H9 (cell line): ENCODE measurements around the gene ASPM. TPM values are rescaled to one million over a fixed set of nuclear protein-coding genes. Genes with fewer than 3 reads are reported as not detected.

ENCODE experiments used
- DNase-seq: peaks from one replicate; pipeline ENCODE4 v3.0.0-alpha.2; 2017
- H2AFZ ChIP-seq: one replicate; pipeline ENCODE4 v1.6.1; 2013; ENCODE audit warnings: mild to moderate bottlenecking, low read length, control low read depth, moderate library complexity
- H2AK5ac ChIP-seq: 2 replicates; pipeline ENCODE4 v1.6.1; 2013; ENCODE audit warnings: low read length, control low read depth, mixed read lengths; ENCODE audit not compliant: insufficient read length
- H2BK120ac ChIP-seq: one replicate; pipeline ENCODE4 v1.6.1; 2013; ENCODE audit warnings: low read depth, mild to moderate bottlenecking, low read length, control low read depth, inconsistent platforms; ENCODE audit not compliant: poor library complexity, severe bottlenecking
- H2BK12ac ChIP-seq: 2 replicates; pipeline ENCODE4 v1.6.1; 2013; ENCODE audit warnings: low read length, control low read depth, mixed read lengths, low read depth; ENCODE audit not compliant: insufficient read length
- H2BK15ac ChIP-seq: 2 replicates; pipeline ENCODE4 v1.6.1; 2013; ENCODE audit warnings: low read depth, low read length, control low read depth
- H2BK20ac ChIP-seq: one replicate; pipeline ENCODE4 v1.6.1; 2013; ENCODE audit warnings: low read depth, mild to moderate bottlenecking, low read length, control low read depth, inconsistent platforms; ENCODE audit not compliant: poor library complexity, severe bottlenecking
- H2BK5ac ChIP-seq: 2 replicates; pipeline ENCODE4 v1.6.1; 2013; ENCODE audit warnings: low read length, control low read depth, mixed read lengths; ENCODE audit not compliant: insufficient read length
- H3K14ac ChIP-seq: 2 replicates; pipeline ENCODE4 v1.6.1; 2013; ENCODE audit warnings: low read length, control low read depth; ENCODE audit not compliant: insufficient read depth
- H3K18ac ChIP-seq: 2 replicates; pipeline ENCODE4 v1.6.1; 2013; ENCODE audit warnings: low read depth, mild to moderate bottlenecking, mixed read lengths, low read length, control low read depth; ENCODE audit not compliant: insufficient read length
- H3K23ac ChIP-seq: 2 replicates; pipeline ENCODE4 v1.6.1; 2013; ENCODE audit warnings: low read length, control low read depth, mixed read lengths, low read depth; ENCODE audit not compliant: insufficient read length
- H3K23me2 ChIP-seq: 2 replicates; pipeline ENCODE4 v1.6.1; 2013; ENCODE audit warnings: low read depth, mild to moderate bottlenecking, mixed read lengths, low read length, control low read depth; ENCODE audit not compliant: insufficient read length, poor library complexity, severe bottlenecking
- H3K27ac ChIP-seq: 2 replicates; pipeline ENCODE4 v1.5.1; 2013; ENCODE audit warnings: low read length, control low read depth, mixed read lengths, low read depth; ENCODE audit not compliant: insufficient read length
- H3K27me3 ChIP-seq: 2 replicates; pipeline ENCODE4 v1.6.1; 2013; ENCODE audit warnings: low read length, control low read depth, inconsistent platforms; ENCODE audit not compliant: insufficient read depth
- H3K4ac ChIP-seq: 2 replicates; pipeline ENCODE4 v1.6.1; 2013; ENCODE audit warnings: low read depth, mild to moderate bottlenecking, control low read depth, inconsistent platforms, low read length, moderate library complexity
- H3K4me1 ChIP-seq: 2 replicates; pipeline ENCODE4 v1.6.1; 2013; ENCODE audit warnings: low read length, control low read depth, inconsistent platforms; ENCODE audit not compliant: insufficient read depth
- H3K4me2 ChIP-seq: 2 replicates; pipeline ENCODE4 v1.6.1; 2013; ENCODE audit warnings: low read length, control low read depth, mixed read lengths; ENCODE audit not compliant: insufficient read length, insufficient read depth
- H3K56ac ChIP-seq: 2 replicates; pipeline ENCODE4 v1.6.1; 2013; ENCODE audit warnings: low read depth, mild to moderate bottlenecking, mixed read lengths, low read length, control low read depth; ENCODE audit not compliant: insufficient read length
- H3K79me1 ChIP-seq: 2 replicates; pipeline ENCODE4 v1.6.1; 2013; ENCODE audit warnings: low read depth, mild to moderate bottlenecking, moderate library complexity, low read length, control low read depth, inconsistent platforms; ENCODE audit not compliant: insufficient read depth, poor library complexity, severe bottlenecking
- H3K79me2 ChIP-seq: 2 replicates; pipeline ENCODE4 v1.6.1; 2013; ENCODE audit warnings: low read length, control low read depth, inconsistent platforms; ENCODE audit not compliant: insufficient read depth
- H3K9ac ChIP-seq: 2 replicates; pipeline ENCODE4 v1.6.1; 2013; ENCODE audit warnings: low read length, control low read depth, mixed read lengths; ENCODE audit not compliant: insufficient read length; ENCODE audit errors: extremely low read depth
- H3K9me3 ChIP-seq: one replicate; pipeline ENCODE4 v1.6.1; 2013; ENCODE audit warnings: low read depth, low read length, inconsistent platforms; ENCODE audit not compliant: control insufficient read depth
- H3T11ph ChIP-seq: one replicate; pipeline ENCODE4 v1.6.1; 2013; ENCODE audit warnings: mild to moderate bottlenecking, low read length, control low read depth, inconsistent platforms
- H4K20me1 ChIP-seq: one replicate; pipeline ENCODE4 v1.6.1; 2013; ENCODE audit not compliant: control insufficient read depth, insufficient read length, insufficient read depth
- H4K5ac ChIP-seq: 2 replicates; pipeline ENCODE4 v1.6.1; 2013; ENCODE audit warnings: low read depth, mild to moderate bottlenecking, mixed read lengths, low read length, control low read depth; ENCODE audit not compliant: insufficient read length
- H4K8ac ChIP-seq: replicated peaks from 2 replicates; pipeline ENCODE4 v1.6.1; 2013; ENCODE audit warnings: low read length, control low read depth, mixed read lengths, low read depth; ENCODE audit not compliant: insufficient read length
- H4K91ac ChIP-seq: 2 replicates; pipeline ENCODE4 v1.6.1; 2013; ENCODE audit warnings: low read depth, mild to moderate bottlenecking, moderate library complexity, mixed read lengths, low read length, control low read depth; ENCODE audit not compliant: insufficient read length
- H3K27ac Mint-ChIP-seq, 3 experiments: 2 replicates in 2 of 3; 3 replicates in 1 of 3; pipeline ENCODE4 v1.8.0; 2020 to 2021; ENCODE audit warnings: mixed read lengths in 3 of 3, mild to moderate bottlenecking in 1 of 3, moderate library complexity in 1 of 3
- H3K27me3 Mint-ChIP-seq: 2 replicates; pipeline ENCODE4 v1.8.0; 2021; ENCODE audit warnings: low read depth, mild to moderate bottlenecking, moderate library complexity, mixed read lengths
- H3K36me3 Mint-ChIP-seq, 3 experiments: 2 replicates in 2 of 3; 3 replicates in 1 of 3; pipeline ENCODE4 v1.8.0; 2020 to 2021; ENCODE audit warnings: low read depth in 3 of 3, mixed read lengths in 3 of 3; ENCODE audit not compliant: insufficient read depth in 1 of 3
- H3K4me1 Mint-ChIP-seq, 2 experiments: 2 replicates each; pipeline ENCODE4 v1.8.0; 2020; ENCODE audit warnings: mixed read lengths in 2 of 2
- H3K4me3 Mint-ChIP-seq, 2 experiments: 2 replicates in 1 of 2; 3 replicates in 1 of 2; pipeline ENCODE4 v1.8.0; 2020 to 2021; ENCODE audit warnings: mild to moderate bottlenecking in 2 of 2, mixed read lengths in 2 of 2, moderate library complexity in 1 of 2
- H3K9me3 Mint-ChIP-seq, 2 experiments: 2 replicates in 1 of 2; 3 replicates in 1 of 2; pipeline ENCODE4 v1.8.0; 2020; ENCODE audit warnings: mild to moderate bottlenecking in 2 of 2, mixed read lengths in 2 of 2, moderate library complexity in 1 of 2
- CTCF ChIP-seq: fragments of 200-600 bp; sonication (generic); conservative IDR thresholded peaks from 3 replicates; pipeline ENCODE4 v1.8.0; 2021; ENCODE audit warnings: antibody characterized with exemption, mild to moderate bottlenecking
- WGBS: extraction: QIAGEN DNeasy Blood & Tissue Kit; methylation state at CpG from one replicate; pipeline ENCODE4 v1.1.7; 2013; ENCODE audit warnings: missing lambda C conversion rate, low lambda C conversion rate, mixed read lengths; ENCODE audit not compliant: insufficient read length; ENCODE audit errors: extremely low coverage; 5-methylcytosine and 5-hydroxymethylcytosine counted together
- total RNA-seq: library from RNA; stranded (reverse); gene quantifications from 2 replicates; pipeline ENCODE4 v1.2.1, GENCODE V29; 2021

ASPM gene
- total RNA-seq, 1 experiment from 2014 or later = 34.9 TPM

GRCh38 chr1:197140121-197140520 is 6.3 kb downstream of the ASPM start:
- peaks cover 5% of the 10 kb centered on the region; the same call in 1 of the 2 replicates for H3K79me2 ChIP-seq
- no peaks in the 10 kb centered on the region for H3K9me3 ChIP-seq
- no peaks in the 10 kb centered on the region for H3K23me2 ChIP-seq
- H3K56ac ChIP-seq = no peak overlapping the region
- Mint-ChIP-seq H3K4me3 (no peak overlapping the region), H3K4me1 (peaks cover 18 to 21% of the 10 kb centered on the region in 2 experiments), H3K27me3 (no peaks in the 10 kb centered on the region), H3K27ac (no peak overlapping the region), H3K9me3 (no peaks in the 10 kb centered on the region), H3K36me3 (peaks cover 12 to 47% (median 42%) of the 10 kb centered on the region in 3 experiments; a peak in 6 of 7 replicates)
- no peak overlapping the region for H4K5ac ChIP-seq
- H3K79me1 ChIP-seq = peaks cover 3% of the 10 kb centered on the region
- H3K18ac ChIP-seq = no peak overlapping the region
- H2BK20ac ChIP-seq = no peak overlapping the region
- no peak overlapping the region for H2BK120ac ChIP-seq
- no peak overlapping the region for H3K14ac ChIP-seq
- H3T11ph ChIP-seq = no peak overlapping the region
- no peak overlapping the region for H3K27ac ChIP-seq
- no peak overlapping the region for H3K23ac ChIP-seq
- H2BK15ac ChIP-seq = no peak overlapping the region
- H2AFZ ChIP-seq = no peak overlapping the region
- H4K20me1 ChIP-seq = no peaks in the 10 kb centered on the region
- H3K27me3 ChIP-seq = no peaks in the 10 kb centered on the region
- H4K8ac ChIP-seq = no peak overlapping the region
- no peaks in the 10 kb centered on the region for H3K4me1 ChIP-seq
- TF ChIP-seq CTCF = no peak
- no CpG with 5 or more reads among the region's 2 CpGs for WGBS
- no peak overlapping the region for H2BK5ac ChIP-seq
- H3K9ac ChIP-seq = no peak overlapping the region
- no peak overlapping the region for H4K91ac ChIP-seq
- no peak overlapping the region for H3K4ac ChIP-seq
- H2AK5ac ChIP-seq = no peak overlapping the region
- no peak overlapping the region for H2BK12ac ChIP-seq
- H3K4me2 ChIP-seq = no peak overlapping the region
- no peak for DNase-seq
